Duodenal mucosa (tissue), 2 donors: Measurements from ENCODE around the gene DNAJB12.
A peak's percentile ranks its signal among the peaks of the same experiment; 100 is the strongest.
"Not testable (repeated sequence)": the region's sequence is repeated elsewhere in the genome, so short reads cannot be mapped to it uniquely, and the experiment has no call there.

Source experiments
- H3K27ac ChIP-seq: one replicate; pipeline ENCODE4 v1.7.0; 2013; ENCODE audit warnings: low read depth, low read length
- H3K27me3 ChIP-seq, 2 donors: one replicate each; pipeline ENCODE4 v1.7.0; 2013; ENCODE audit warnings: low read length in 2 of 2, control low read depth in 1 of 2; ENCODE audit not compliant: insufficient read depth in 2 of 2, control insufficient read depth in 1 of 2
- H3K36me3 ChIP-seq, 2 donors: one replicate each; pipeline ENCODE4 v1.7.0; 2013; ENCODE audit warnings: low read length in 2 of 2, control low read depth in 1 of 2; ENCODE audit not compliant: insufficient read depth in 2 of 2, control insufficient read depth in 1 of 2
- H3K4me1 ChIP-seq, 2 donors: one replicate each; pipeline ENCODE4 v1.7.0; 2013; ENCODE audit warnings: low read length in 2 of 2, control low read depth in 1 of 2; ENCODE audit not compliant: insufficient read depth in 2 of 2, control insufficient read depth in 1 of 2
- H3K4me3 ChIP-seq, 2 donors: one replicate each; pipeline ENCODE4 v1.7.0; 2013; ENCODE audit warnings: low read length in 2 of 2, low read depth in 1 of 2
- H3K9ac ChIP-seq, 2 donors: one replicate each; pipeline ENCODE4 v1.7.0; 2013; ENCODE audit warnings: low read length in 2 of 2, low read depth in 1 of 2
- H3K9me3 ChIP-seq, 2 donors: one replicate each; pipeline ENCODE4 v1.7.0; 2013; ENCODE audit warnings: low read length in 2 of 2, control low read depth in 1 of 2; ENCODE audit not compliant: control insufficient read depth in 1 of 2

Gene DNAJB12

DNA sequence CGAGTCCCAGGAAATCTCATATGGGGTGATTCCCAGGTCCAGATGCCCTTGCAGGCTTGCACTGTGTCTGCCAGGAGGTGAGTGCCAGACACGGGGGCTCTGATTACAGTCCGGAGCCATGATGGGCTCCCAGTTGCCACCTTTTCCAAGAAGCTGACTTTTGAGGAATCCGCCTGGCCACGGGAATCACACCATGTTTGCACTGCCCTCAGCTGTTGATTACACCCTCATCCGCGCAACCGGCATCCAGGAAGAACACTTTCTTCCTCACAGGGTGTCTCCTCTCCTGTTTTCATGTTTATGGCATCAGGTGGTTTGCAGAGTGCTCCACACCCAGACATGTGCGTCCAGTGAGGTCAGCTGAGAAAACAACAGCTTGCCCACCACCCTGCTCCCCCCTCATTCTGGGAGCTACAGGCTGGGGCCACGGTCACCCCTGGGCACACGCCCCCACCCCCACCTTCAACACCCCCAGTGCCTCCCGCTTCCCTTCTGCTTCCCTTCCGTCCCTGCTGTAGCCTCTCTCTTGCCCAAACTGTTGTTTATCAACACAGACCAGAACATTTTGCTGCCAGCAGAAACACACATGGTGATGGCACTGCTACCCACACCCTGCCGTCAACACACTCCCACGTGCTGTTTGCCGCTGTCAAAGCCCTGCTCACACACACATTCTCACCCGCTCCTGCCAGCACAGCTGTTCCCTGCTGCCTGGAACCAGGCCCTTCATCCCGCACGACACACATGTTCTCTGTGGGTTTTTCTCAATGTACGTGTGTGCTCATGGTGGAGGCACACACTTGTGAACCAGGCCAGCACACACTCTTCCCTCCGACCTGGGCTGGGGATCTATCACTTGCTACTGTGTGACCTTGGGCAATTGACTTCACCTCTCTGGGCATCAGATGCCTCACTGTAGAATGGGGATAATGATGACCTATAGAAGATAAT lies 45.2 kb downstream of the DNAJB12 start:
- H3K27ac ChIP-seq, result no peak overlapping the region
- no peak overlapping the region for H3K4me3 ChIP-seq
- H3K9me3 ChIP-seq, result no peaks in the 10 kb centered on the region
- H3K27me3 ChIP-seq, result no peaks in the 10 kb centered on the region
- H3K36me3 ChIP-seq, result no peaks in the 10 kb centered on the region
- H3K4me1 ChIP-seq, result peaks cover 21 to 28% of the 10 kb centered on the region in 2 donors
- H3K9ac ChIP-seq, result peak overlapping the region; percentile 14 to 51

DNA sequence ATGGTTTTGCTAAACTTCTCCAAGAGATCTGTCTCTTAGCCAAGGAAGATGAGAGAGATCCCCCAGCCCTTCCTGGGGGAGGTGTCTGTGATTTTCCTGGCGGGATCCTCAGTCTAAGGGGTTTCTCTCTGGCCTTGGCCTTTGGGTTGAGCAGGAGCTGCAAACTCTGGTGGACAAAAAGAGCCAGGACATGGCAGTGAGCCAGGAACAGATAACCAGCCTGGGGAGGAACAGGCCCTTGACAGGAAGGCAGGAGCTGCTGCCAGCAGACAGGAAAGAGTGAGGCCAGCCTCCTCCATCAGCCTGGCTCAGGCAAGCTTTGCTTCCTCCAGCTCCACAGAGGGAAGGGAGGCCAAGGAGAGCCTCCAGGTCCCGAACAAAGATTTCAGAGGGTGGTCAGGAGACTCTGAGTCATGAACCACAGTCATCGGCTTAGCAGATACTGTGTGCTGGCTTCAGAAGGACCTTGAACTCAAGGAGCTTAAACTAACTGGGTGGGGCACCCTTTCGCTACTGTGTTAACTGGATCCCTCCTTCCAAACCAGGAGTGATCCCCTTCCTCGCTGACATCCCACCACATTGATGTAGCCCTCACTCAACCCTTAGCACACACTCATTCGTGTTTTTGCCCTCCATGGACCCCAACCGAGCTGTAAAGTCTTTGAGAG lies 46.3 kb downstream of the DNAJB12 start:
- Histone ChIP-seq H3K4me3 (peak overlapping the region in 1 of 2 donors; percentile 2), H3K9me3 (no peaks in the 10 kb centered on the region), H3K27ac (no peak overlapping the region), H3K4me1 (peaks cover 21 to 28% of the 10 kb centered on the region in 2 donors), H3K27me3 (no peaks in the 10 kb centered on the region), H3K9ac (peak overlapping the region; percentile 31 to 48), H3K36me3 (no peaks in the 10 kb centered on the region)

DNA sequence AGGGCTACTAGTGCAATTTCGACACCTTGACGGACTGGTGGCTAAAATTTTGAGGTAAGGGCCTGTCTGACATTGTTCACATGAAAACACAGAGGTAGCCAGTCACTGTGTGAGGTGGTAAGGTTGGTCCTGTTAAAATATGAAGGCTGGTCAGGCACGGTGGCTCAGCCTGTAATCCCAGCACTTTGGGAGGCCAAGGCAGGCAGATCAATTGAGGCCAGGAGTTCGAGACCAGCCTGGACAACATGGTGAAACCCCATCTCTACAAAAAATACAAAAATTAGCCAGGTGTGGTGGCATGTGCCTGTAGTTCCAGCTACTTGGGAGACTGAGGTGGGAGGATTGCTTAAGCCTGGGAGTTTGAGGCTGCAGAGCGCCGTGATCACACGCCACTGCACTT lies 47.0 kb downstream of the DNAJB12 start:
- not testable (repeated sequence) for H3K27ac ChIP-seq, H3K27me3 ChIP-seq, H3K4me3 ChIP-seq, H3K36me3 ChIP-seq, H3K9me3 ChIP-seq, H3K9ac ChIP-seq
- peaks cover 21 to 28% of the 10 kb centered on the region in 2 donors for H3K4me1 ChIP-seq

DNA sequence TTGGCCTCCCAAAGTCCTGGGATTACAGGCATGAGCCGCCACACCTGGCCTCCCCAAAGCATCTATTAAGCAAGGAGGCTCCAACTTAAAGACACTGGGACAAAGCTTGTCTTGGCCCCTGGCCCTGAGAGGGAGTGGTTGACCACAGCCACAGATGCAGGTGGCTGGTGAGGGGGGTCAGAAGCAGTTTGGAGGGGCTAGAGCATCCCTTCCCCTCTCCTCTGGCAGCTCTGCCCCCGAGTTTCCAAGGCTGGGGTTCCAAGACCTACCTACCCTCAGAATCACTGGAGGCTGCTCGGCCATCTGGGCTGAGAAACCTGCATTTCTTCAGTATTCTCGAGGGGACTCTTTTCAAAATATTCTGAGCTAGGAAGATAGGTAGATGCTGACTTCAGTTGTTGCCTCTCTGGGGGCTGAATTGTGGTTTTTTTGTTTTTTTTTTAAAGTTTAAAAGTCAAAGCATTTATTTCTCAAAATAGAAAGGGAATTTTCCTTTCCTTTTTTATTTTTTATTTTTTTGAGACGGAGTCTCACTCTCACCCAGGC lies 48.4 kb downstream of the DNAJB12 start:
- no peak overlapping the region for H3K4me3 ChIP-seq
- H3K27ac ChIP-seq, result no peak overlapping the region
- H3K9ac ChIP-seq, result no peak overlapping the region
- no peaks in the 10 kb centered on the region for H3K9me3 ChIP-seq
- H3K27me3 ChIP-seq, result no peaks in the 10 kb centered on the region
- H3K36me3 ChIP-seq, result no peaks in the 10 kb centered on the region
- H3K4me1 ChIP-seq, result peaks cover 21 to 28% of the 10 kb centered on the region in 2 donors

DNA sequence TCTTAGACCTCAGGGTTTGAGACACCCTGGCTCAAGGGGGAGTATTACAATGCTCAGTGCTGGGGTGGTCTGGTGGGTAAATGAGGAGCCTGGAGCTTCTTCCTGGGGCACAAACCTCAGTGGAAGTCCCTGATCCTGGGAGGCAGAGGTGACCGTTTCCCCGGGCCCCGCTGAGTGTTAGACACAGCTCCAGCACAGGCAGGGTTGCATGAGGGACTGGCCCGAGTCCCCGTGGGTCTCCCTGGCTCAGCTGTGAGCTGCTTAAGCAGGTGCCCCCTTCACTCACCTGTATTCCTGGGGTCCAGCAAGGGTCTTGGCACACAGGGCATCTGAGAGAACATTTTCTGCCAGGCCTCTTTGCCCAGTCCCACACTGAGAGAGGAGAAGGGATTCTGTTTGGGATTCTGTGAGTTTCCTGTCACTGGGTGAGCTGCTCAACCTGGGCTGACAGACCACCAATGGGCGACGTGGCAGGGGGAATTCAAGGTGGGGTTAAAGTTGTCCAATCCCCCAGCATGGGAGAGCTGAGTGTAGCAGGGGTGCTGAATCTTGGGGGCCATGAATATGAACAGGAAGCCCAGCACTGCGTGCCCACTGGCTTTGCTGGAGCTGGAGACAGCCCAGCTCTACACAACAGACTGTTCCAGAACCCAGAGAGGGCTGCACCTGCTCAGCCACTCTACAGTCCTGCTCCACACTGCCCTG lies 51.1 kb downstream of the DNAJB12 start:
- Histone ChIP-seq H3K27me3 (no peaks in the 10 kb centered on the region), H3K4me3 (no peak overlapping the region), H3K27ac (no peak overlapping the region), H3K36me3 (no peaks in the 10 kb centered on the region), H3K4me1 (peaks cover 5 to 7% of the 10 kb centered on the region in 2 donors), H3K9me3 (no peaks in the 10 kb centered on the region), H3K9ac (no peak overlapping the region)

DNA sequence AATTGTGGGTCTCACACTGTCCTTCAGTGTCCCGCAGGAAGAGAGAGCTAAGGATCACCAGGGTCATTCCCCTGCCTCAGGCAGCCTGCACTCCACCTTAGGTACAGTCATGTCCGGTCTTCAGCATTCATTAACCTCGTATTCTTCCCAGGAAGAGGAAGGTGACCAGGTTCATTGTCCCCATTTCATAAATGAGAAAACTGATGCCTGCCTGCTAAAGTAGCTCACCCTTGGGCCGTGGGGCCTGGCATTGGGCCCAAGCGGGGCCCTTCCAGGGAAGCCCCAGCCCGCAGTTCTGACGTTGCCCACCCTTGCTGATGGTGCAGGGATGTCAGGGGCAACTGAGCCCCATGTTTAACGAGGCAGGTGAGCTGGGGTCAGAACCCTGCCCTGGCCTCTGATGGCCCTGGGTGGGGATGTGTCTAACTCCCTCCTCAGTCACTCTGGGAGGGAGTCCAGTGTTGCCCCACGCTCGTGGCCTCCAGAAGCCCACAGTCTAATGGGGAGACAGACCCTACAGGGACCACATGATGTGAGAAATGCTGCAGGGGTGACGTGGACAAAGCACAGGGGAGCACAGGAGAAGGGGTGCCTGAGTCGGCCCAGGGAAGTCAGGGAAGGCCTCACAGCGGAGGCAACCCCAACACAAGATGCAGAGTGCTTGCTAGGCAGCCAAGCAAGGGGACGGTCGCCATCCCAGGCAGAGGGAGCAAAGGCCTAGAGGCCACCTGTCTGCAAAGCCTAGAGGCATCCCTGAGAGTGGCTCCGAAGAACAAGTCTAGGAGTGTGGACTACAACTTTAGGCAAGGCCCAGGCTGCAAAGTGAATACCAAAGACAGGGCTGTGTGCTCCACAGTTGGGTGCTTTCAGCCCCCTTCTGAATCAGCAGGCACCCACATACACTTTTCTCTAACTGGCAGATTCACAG lies 55.9 kb downstream of the DNAJB12 start:
- H3K4me3 ChIP-seq, result no peak overlapping the region
- peak overlapping the region in 1 of 2 donors; percentile 92 for H3K9ac ChIP-seq
- peaks cover 14 to 21% of the 10 kb centered on the region in 2 donors for H3K4me1 ChIP-seq

DNA sequence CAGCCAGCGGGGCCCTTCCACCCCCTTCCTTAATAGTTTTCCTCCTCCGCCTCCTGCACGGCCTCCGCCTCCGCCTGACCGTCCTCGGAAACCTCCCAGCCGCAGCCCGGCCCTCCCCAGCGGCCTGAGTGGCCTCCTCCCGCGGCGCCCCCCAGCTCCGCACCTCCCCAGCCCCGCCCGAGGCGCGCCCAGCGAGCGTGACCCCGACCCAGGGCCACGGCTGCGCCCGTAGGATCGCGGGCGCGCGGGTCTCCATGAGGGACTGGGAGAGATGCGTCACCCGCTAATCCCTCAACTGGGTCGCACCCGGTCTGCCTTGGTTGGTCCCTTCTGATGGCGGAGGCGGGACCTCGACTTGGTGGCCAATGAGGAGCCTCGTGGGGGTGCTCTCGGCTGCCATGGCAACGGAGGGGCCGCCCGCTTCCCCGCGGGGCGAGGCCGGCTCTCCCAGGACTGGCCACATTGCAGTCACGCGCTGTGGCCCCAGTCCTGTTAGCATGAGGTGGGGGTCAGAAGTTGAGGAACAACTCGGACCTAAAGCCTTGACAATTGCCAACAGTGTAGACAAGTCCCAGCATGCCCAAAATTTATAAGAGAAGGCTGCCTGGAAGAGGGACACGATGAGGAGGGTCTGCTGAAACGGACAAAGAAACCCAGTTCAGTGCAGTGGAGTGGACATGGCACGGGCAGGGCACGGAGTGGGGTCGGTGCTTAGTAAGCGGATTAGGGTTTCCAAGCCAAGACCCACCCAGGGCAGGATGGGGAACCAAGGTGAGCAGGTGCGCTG lies 56.7 kb downstream of the DNAJB12 start:
- peak overlapping the region; percentile 77 for H3K4me3 ChIP-seq
- no peaks in the 10 kb centered on the region for H3K27me3 ChIP-seq
- H3K4me1 ChIP-seq, result peaks cover 14 to 22% of the 10 kb centered on the region in 2 donors
- peak overlapping the region; percentile 92 to 94 for H3K9ac ChIP-seq
- no peaks in the 10 kb centered on the region for H3K9me3 ChIP-seq
- H3K36me3 ChIP-seq, result no peaks in the 10 kb centered on the region
- peak overlapping the region; percentile 96 for H3K27ac ChIP-seq

More for the DNA sequence above, 55.9 kb downstream of the DNAJB12 start:
- no peaks in the 10 kb centered on the region for H3K27me3 ChIP-seq
- H3K36me3 ChIP-seq, result no peaks in the 10 kb centered on the region
- peak overlapping the region; percentile 96 for H3K27ac ChIP-seq
- no peaks in the 10 kb centered on the region for H3K9me3 ChIP-seq

DNA sequence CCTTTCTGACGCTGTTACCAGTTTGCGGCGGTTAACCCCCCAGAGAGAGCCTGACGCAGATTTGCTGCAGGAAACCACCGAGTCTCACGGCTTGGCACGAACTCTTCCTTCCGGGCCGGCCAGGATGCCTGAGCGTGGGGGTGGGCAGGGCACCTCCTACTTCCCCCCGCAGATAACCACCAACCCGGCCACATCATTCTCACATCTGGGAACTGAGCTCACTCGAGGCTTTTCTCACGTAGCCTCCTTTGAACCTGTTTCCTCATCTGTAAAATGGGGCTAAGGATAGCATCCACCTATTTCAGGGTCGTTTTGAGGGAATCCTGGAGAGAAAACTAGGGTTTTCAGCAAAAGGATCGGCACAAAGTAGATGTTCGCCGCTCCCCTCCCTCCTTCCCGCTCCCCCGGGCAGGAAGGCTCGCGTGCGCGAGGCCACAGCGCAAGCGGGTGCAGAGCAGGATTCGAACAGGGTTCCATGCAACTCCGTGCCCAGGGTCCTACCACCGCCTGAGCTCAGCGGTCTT lies 57.4 kb downstream of the DNAJB12 start:
- Histone ChIP-seq H3K36me3 (no peaks in the 10 kb centered on the region), H3K27ac (peak overlapping the region; percentile 96), H3K27me3 (no peaks in the 10 kb centered on the region), H3K9ac (peak overlapping the region; percentile 92 to 94), H3K4me1 (peaks cover 16 to 29% of the 10 kb centered on the region in 2 donors), H3K4me3 (peak overlapping the region; percentile 77), H3K9me3 (no peaks in the 10 kb centered on the region)
